Heart left ventricle (tissue), 16 donors: Measurements from ENCODE around the gene N4BP2L2. TPM values are rescaled to one million over a fixed set of nuclear protein-coding genes. Genes with fewer than 3 reads are reported as not detected.

Experiments
- ATAC-seq, 4 donors: fragments of 200-7000 bp; cut with Tn5 transposase; one replicate each; pipeline ENCODE4 v1.9.1; 2020 to 2022; ENCODE audit warnings: moderate library complexity in 4 of 4, mild to moderate bottlenecking in 3 of 4, moderate number of reproducible peaks in 1 of 4
- DNase-seq, 5 donors: peaks; one replicate each; pipeline ENCODE4 v3.0.0-alpha.2; 2020
- H3K27ac ChIP-seq, 12 donors: fragments of 200-600 bp; sonication (generic) in 4 of 12; one replicate each; pipeline versions ENCODE4 v1.5.0 to v1.8.0; 2016 to 2022; ENCODE audit warnings: mild to moderate bottlenecking in 2 of 12
- H3K27me3 ChIP-seq, 9 donors: fragments of 200-600 bp; sonication (generic) in 2 of 9; one replicate each; pipeline versions ENCODE4 v1.5.1 to v1.8.0; 2016 to 2022; ENCODE audit warnings: mild to moderate bottlenecking in 3 of 9
- H3K36me3 ChIP-seq, 9 donors: fragments of 200-600 bp; sonication (generic) in 2 of 9; one replicate each; pipeline versions ENCODE4 v1.5.0 to v1.8.0; 2018 to 2022; ENCODE audit warnings: mild to moderate bottlenecking in 2 of 9
- H3K4me1 ChIP-seq, 12 donors: fragments of 200-600 bp; sonication (generic) in 4 of 12; one replicate each; pipeline versions ENCODE4 v1.5.0 to v1.8.0; 2016 to 2022; ENCODE audit warnings: mild to moderate bottlenecking in 3 of 12
- H3K4me3 ChIP-seq, 12 donors: fragments of 200-600 bp; sonication (generic) in 4 of 12; one replicate each; pipeline versions ENCODE4 v1.5.0 to v1.8.0; 2017 to 2022; ENCODE audit warnings: mild to moderate bottlenecking in 9 of 12, moderate library complexity in 4 of 12
- H3K9me3 ChIP-seq, 12 donors: fragments of 200-600 bp; sonication (generic) in 4 of 12; one replicate each; pipeline versions ENCODE4 v1.5.0 to v1.8.0; 2016 to 2022; ENCODE audit warnings: mild to moderate bottlenecking in 1 of 12
- POLR2A ChIP-seq, 2 donors: fragments of 450-650 bp; IDR thresholded peaks; one replicate each; pipeline ENCODE4 v1.6.1; 2017; ENCODE audit warnings: antibody characterized with exemption in 2 of 2, mild to moderate bottlenecking in 2 of 2, moderate library complexity in 2 of 2
- WGBS, 4 donors: extraction: QIAGEN DNeasy Blood & Tissue Kit in 2 of 4; methylation state at CpG; one replicate each; pipeline versions ENCODE4 v1.1.5 to v1.1.7; 2013 to 2018; 5-methylcytosine and 5-hydroxymethylcytosine counted together
- intact Hi-C, 10 donors: fragments of 100-400 bp; cut with DNase I; formaldehyde crosslinking; loops; one replicate each; pipeline versions ENCODE4 v1.11.1 to v1.14.2; 2022
- polyA plus RNA-seq, 2 donors: library from polyadenylated mRNA; stranded (reverse); fragments of 200-250 nt; gene quantifications; one replicate each; pipeline ENCODE4 v1.2.3, GENCODE V29; 2013
- total RNA-seq, 9 donors: library from RNA; depleted of rRNA in 2 of 9; stranded (reverse); fragments of >200 nt in 2 of 9; fragmentation: NEBNext Ultra II Directional in 3 of 9; extraction: Animal tissue kit (Norgen Biotek cat#: 25700) in 3 of 9; gene quantifications; one replicate each; pipeline versions ENCODE4 v1.1.0 to v1.2.4, GENCODE V29; 2016 to 2023
- TF ChIP-seq, protein P1 (sequence below), 12 donors: fragments of 200-600 bp; sonication (generic) in 4 of 12; IDR thresholded peaks; one replicate each; pipeline versions ENCODE4 v1.5.0 to v1.8.0; 2018 to 2022; ENCODE audit warnings: antibody characterized with exemption in 12 of 12, mild to moderate bottlenecking in 5 of 12
- donor health status: ischemic (EF 13 %, LVEDD 7.1; RV severe dilation, severe dysfunction).
- donor health status: healthy with polysubstance abuse.
- donor health status: DM: no; HTN: yes; CAD: no.
- donor health status: DM: no; HTN: no; CAD: no.
- donor health status: ischemic (EF 25% LVEDD 6.9; RV normal size, moderate dysfunction).
- donor health status: ischemic (EF 25% LVEDD 5.7; RV mildly dilated, moderate dysfunction).
- donor health status: healthy.
- donor health status: DM: yes; HTN: yes; CAD: no.
- donor health status: ischemic (EF 35%, LVEDD 5.7; RV mildly dilated, moderate dysfunction).
- donor health status: nonischemic (EF 11% LVEDD 7.7; RV severe dilation, severe dysfunction).
- donor health status: DM: yes; HTN: yes; CAD: no.
- donor health status: PGD.
- donor health status: ischemic (EF 29% LVEDD 5.4; RV normal size, mild dysfunction).
- donor health status: nonischemic (EF 23%, LVEDD 6.1; RV moderate dilation, normal function).

Gene N4BP2L2
- total and polyA plus RNA-seq, 11 donors, result 40.4 to 297 (median 131) TPM

DNA sequence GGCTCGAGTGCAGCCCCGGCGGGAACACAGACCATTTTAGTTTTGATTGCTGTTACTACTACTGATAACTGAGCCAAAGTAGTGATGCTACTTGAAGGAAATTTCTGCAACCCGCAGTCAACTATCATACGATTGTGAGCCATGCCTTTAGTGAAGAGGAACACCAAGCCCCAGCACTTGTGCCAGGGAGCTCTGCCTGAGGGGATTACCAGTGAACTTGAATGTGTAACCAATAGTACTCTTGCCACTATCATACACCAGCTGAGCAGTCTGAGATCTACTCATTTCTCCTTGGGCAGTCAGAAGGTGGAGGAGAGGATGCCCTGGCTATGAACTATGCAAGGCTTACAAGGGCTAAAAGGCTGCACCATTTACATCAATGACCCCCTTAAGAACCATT lies 61.7 kb downstream of the N4BP2L2 start:
- Histone ChIP-seq H3K27ac (peak overlapping the region in 1 of 12 donors; percentile 30), H3K4me3 (no peak overlapping the region), H3K27me3 (no peaks in the 10 kb centered on the region), H3K4me1 (peaks cover 0 to 27% (median 9%) of the 10 kb centered on the region in 12 donors), H3K9me3 (no peaks in the 10 kb centered on the region), H3K36me3 (peaks cover 0 to 26% (median 9%) of the 10 kb centered on the region in 9 donors)
- TF ChIP-seq, protein P1, sequence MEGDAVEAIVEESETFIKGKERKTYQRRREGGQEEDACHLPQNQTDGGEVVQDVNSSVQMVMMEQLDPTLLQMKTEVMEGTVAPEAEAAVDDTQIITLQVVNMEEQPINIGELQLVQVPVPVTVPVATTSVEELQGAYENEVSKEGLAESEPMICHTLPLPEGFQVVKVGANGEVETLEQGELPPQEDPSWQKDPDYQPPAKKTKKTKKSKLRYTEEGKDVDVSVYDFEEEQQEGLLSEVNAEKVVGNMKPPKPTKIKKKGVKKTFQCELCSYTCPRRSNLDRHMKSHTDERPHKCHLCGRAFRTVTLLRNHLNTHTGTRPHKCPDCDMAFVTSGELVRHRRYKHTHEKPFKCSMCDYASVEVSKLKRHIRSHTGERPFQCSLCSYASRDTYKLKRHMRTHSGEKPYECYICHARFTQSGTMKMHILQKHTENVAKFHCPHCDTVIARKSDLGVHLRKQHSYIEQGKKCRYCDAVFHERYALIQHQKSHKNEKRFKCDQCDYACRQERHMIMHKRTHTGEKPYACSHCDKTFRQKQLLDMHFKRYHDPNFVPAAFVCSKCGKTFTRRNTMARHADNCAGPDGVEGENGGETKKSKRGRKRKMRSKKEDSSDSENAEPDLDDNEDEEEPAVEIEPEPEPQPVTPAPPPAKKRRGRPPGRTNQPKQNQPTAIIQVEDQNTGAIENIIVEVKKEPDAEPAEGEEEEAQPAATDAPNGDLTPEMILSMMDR (IDR thresholded peaks at IDR 0.05), result no peak
- no peak for TF ChIP-seq POLR2A (IDR thresholded peaks at IDR 0.05)
- 69 to 79% (median 72%) methylated on average over 5 of the region's 5 CpGs for WGBS, 4 donors
- ATAC-seq (peak in 1 of 4 donors; percentile 13), DNase-seq (no peak)
- intact Hi-C loops, result no loop called here

DNA sequence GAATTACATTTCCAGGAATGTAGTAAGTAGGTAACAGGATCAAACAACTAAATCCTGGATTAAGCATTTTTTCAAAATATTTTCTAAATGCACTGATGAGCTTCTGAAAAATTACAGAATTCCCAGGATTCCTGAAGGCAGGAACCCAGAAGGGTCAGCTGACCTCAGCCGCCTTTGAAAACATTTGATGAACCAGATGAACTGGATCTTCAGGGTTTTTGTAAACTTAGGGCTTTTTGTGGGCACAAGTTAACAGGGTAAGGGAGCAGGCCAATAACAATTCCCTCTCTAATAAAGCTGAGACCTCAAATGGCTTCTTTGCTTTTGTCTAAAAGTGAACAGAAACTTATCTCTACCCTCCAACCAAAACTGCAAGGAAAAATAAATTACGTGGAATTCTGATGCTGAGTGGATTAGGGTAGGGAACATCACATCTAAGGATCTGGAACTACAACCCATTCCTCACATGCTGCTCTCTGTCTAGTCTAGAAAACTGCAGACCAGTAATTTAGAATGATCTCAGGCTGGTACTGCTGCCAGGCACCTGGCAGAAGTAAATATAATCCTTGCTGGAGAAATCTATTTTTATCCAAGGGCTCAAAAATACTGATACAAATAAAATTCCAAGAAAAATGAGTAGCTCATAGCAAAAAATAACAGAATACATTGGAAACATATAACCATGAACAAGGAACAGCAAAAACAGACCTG lies 62.4 kb downstream of the N4BP2L2 start:
- ATAC-seq (no peak), DNase-seq (no peak)
- Histone ChIP-seq H3K9me3 (no peaks in the 10 kb centered on the region), H3K27ac (peak overlapping the region in 2 of 12 donors; percentile 18 to 30), H3K4me1 (peaks cover 0 to 30% (median 15%) of the 10 kb centered on the region in 12 donors), H3K27me3 (no peaks in the 10 kb centered on the region), H3K36me3 (peaks cover 0 to 26% (median 9%) of the 10 kb centered on the region in 9 donors), H3K4me3 (no peak overlapping the region)
- 74 to 88% (median 82%) methylated on average over 2 of the region's 2 CpGs for WGBS, 4 donors
- no peak for TF ChIP-seq POLR2A (IDR thresholded peaks at IDR 0.05)
- TF ChIP-seq, protein P1 (IDR thresholded peaks at IDR 0.05), result no peak
- intact Hi-C loops, result no loop called here

DNA sequence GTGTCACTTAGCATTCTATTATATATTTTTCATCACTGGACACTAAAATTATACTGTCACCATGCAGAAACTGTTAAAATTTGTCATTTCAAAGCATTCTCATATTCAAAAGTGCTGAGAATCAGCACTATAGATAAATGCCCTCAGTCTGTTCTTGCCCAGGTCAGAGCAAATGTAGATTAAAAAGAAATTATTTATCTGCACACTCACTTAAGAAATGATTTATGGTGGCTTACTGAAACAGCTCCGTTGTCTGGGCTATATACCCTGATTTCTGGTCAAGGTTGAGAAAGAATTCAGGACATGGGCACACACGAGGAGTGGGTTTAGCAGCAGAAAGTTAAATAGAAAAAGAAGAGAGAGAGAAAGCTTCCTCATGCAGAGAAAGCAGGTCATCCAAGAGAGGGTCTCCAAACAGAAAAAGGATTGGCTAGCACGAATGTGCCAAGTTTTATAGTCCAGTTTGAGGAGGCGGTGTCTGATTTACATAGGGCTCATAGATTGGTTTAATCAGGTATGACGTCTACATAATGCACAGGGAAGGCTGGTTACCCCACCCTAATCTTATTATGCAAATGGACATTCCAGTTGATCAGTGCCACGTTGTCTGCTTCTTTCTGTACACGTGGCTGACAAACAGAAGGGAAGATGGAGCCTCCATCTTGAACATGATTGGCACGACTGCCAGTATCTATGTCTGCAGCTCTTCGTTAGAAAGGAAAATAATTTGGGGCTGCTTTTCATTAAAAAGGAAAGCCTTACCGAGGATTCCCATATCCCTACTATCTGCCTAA lies 63.4 kb downstream of the N4BP2L2 start:
- DNase-seq (no peak), ATAC-seq (no peak)
- intact Hi-C loops, result no loop called here
- 75 to 81% (median 79%) methylated on average over 10 of the region's 10 CpGs for WGBS, 4 donors
- no peak for TF ChIP-seq POLR2A (IDR thresholded peaks at IDR 0.05)
- TF ChIP-seq, protein P1 (IDR thresholded peaks at IDR 0.05), result no peak
- Histone ChIP-seq H3K9me3 (no peaks in the 10 kb centered on the region), H3K36me3 (peaks cover 0 to 25% (median 9%) of the 10 kb centered on the region in 9 donors), H3K4me3 (no peak overlapping the region), H3K27me3 (no peaks in the 10 kb centered on the region), H3K27ac (no peak overlapping the region), H3K4me1 (peaks cover 0 to 30% (median 18%) of the 10 kb centered on the region in 12 donors)

DNA sequence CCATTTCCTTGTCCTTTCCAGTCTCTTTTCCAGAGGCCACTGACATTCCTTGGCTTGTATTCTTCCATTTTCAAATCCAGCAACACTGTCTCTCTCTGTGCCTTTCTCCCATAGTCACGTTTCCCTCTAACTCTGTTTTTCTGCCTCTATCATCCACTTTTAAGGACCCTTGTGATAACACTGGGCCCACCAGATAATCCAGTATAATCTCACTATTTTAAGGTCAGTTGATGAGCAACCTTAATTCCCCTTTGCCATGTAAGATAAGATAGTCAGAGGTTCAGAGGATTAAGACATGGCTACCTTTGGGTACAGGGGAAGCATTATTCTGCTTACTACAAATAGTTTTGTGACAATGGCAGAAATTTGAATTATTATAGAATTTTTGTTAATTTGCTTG lies 64.9 kb downstream of the N4BP2L2 start:
- TF ChIP-seq, protein P1 (IDR thresholded peaks at IDR 0.05), result no peak
- TF ChIP-seq POLR2A (IDR thresholded peaks at IDR 0.05), result no peak
- Histone ChIP-seq H3K27me3 (no peaks in the 10 kb centered on the region), H3K4me3 (no peak overlapping the region), H3K27ac (no peak overlapping the region), H3K9me3 (no peaks in the 10 kb centered on the region), H3K36me3 (peaks cover 0 to 20% (median 9%) of the 10 kb centered on the region in 9 donors), H3K4me1 (peaks cover 0 to 30% (median 18%) of the 10 kb centered on the region in 12 donors)
- ATAC-seq (no peak), DNase-seq (no peak)
- intact Hi-C loops, result no loop called here
- 33 to 54% (median 46%) methylated on average over 1 of the region's 1 CpG for WGBS, 4 donors
